Testis (tissue), 3 donors: Measurements from ENCODE around the gene TMEM98. TPM values are rescaled to one million over a fixed set of nuclear protein-coding genes. Genes with fewer than 3 reads are reported as not detected.

ENCODE experiments used
- DNase-seq: peaks from one replicate; pipeline ENCODE4 v3.0.0-alpha.2; 2019
- H3K27ac ChIP-seq, 2 donors: fragments of 200-600 bp; sonication (generic); one replicate each; pipeline ENCODE4 v1.5.1; 2019
- H3K27me3 ChIP-seq: fragments of 200-600 bp; sonication (generic); one replicate; pipeline ENCODE4 v1.5.1; 2019
- H3K36me3 ChIP-seq: fragments of 200-600 bp; sonication (generic); one replicate; pipeline ENCODE4 v1.5.1; 2017; ENCODE audit warnings: low read depth; ENCODE audit errors: missing control alignments
- H3K4me1 ChIP-seq: fragments of 200-600 bp; sonication (generic); one replicate; pipeline ENCODE4 v1.5.1; 2019
- H3K4me3 ChIP-seq, 2 donors: fragments of 200-600 bp; sonication (generic); one replicate each; pipeline ENCODE4 v1.5.1; 2017 to 2019
- H3K9me3 ChIP-seq: fragments of 200-600 bp; sonication (generic); one replicate; pipeline ENCODE4 v1.5.1; 2017
- CTCF ChIP-seq, 3 experiments: fragments of 450-650 bp in 2 of 3; fragments of 200-600 bp in 1 of 3; sonication (generic) in 1 of 3; IDR thresholded peaks; one replicate each; pipeline ENCODE4 v1.5.1; 2016 to 2019; ENCODE audit warnings: antibody characterized with exemption in 3 of 3, mild to moderate bottlenecking in 2 of 3, moderate library complexity in 1 of 3
- POLR2A ChIP-seq: fragments of 450-650 bp; IDR thresholded peaks from one replicate; pipeline ENCODE4 v1.6.1; 2017; ENCODE audit warnings: antibody characterized with exemption, mild to moderate bottlenecking, moderate library complexity
- WGBS, 2 donors: methylation state at CpG; one replicate each; pipeline ENCODE4 v1.1.5; 2018; 5-methylcytosine and 5-hydroxymethylcytosine counted together
- intact Hi-C: fragments of 100-400 bp; cut with DNase I; formaldehyde crosslinking; loops from one replicate; pipeline ENCODE4 v1.15.1; 2023; ENCODE audit warnings: low total_unique reads
- polyA plus RNA-seq: library from polyadenylated mRNA; stranded (reverse); fragments of 350-450 nt; fragmentation: Illumina TruSeq; extraction: RNeasy Lipid Tissue Mini Kit (QIAGEN cat#74804); gene quantifications from one replicate; pipeline ENCODE4 v1.2.3, GENCODE V29; 2014; ENCODE audit warnings: low read depth, low replicate concordance; ENCODE audit not compliant: insufficient read depth
- total RNA-seq, 2 donors: library from RNA; depleted of rRNA; stranded (reverse); fragments of >200 nt; gene quantifications; one replicate each; pipeline ENCODE4 v1.2.3, GENCODE V29; 2016

Gene TMEM98
- total and polyA plus RNA-seq, 3 donors from 2014 or later = 39.0 to 66.9 (median 64.9) TPM

GRCh38 chr17:32928586-32929535 lies 908 bp downstream of the TMEM98 start:
- 6 to 14% methylated on average over 19 of the region's 19 CpGs for WGBS, 2 donors
- Histone ChIP-seq H3K36me3 (no peaks in the 10 kb centered on the region), H3K4me3 (peak overlapping the region; percentile 69 to 70), H3K27me3 (no peaks in the 10 kb centered on the region), H3K27ac (peak overlapping the region; percentile 73 to 86), H3K9me3 (no peaks in the 10 kb centered on the region), H3K4me1 (no peaks in the 10 kb centered on the region)
- intact Hi-C loops = no loop called here
- TF ChIP-seq CTCF (IDR thresholded peaks at IDR 0.05) = no peak
- no peak for TF ChIP-seq POLR2A
- DNase-seq = peak; percentile 30

- Histone ChIP-seq H3K36me3 (no peaks in the 10 kb centered on the region), H3K9me3 (no peaks in the 10 kb centered on the region), H3K27me3 (no peaks in the 10 kb centered on the region), H3K4me3 (no peak overlapping the region), H3K4me1 (no peaks in the 10 kb centered on the region), H3K27ac (no peak overlapping the region)
- DNase-seq = no peak
- TF ChIP-seq CTCF (IDR thresholded peaks at IDR 0.05) = no peak
- TF ChIP-seq POLR2A = no peak
- intact Hi-C loops = no loop called here
- WGBS, 2 donors = 19 to 33% methylated on average over 2 of the region's 2 CpGs
Observed at GRCh38 chr17:32929588-32929987, 1.6 kb downstream of the TMEM98 start.

GRCh38 chr17:32930512-32930911 lies 2.6 kb downstream of the TMEM98 start:
- TF ChIP-seq CTCF (IDR thresholded peaks at IDR 0.05) = no peak
- no peak for TF ChIP-seq POLR2A
- Histone ChIP-seq H3K9me3 (no peaks in the 10 kb centered on the region), H3K27ac (no peak overlapping the region), H3K4me1 (no peaks in the 10 kb centered on the region), H3K27me3 (no peaks in the 10 kb centered on the region), H3K36me3 (no peaks in the 10 kb centered on the region), H3K4me3 (no peak overlapping the region)
- WGBS, 2 donors = 77% methylated on average over 1 of the region's 1 CpG
- DNase-seq = no peak
- intact Hi-C loops = no loop called here

GRCh38 chr17:32931686-32932085 lies 3.7 kb downstream of the TMEM98 start:
- no peak overlapping the region for H3K27ac ChIP-seq
- TF ChIP-seq CTCF (IDR thresholded peaks at IDR 0.05) = no peak
- TF ChIP-seq POLR2A = no peak
- intact Hi-C loops = no loop called here

More at GRCh38 chr17:32931686-32932085, 3.7 kb downstream of the TMEM98 start:
- H3K9me3 ChIP-seq = no peaks in the 10 kb centered on the region
- peaks cover 6% of the 10 kb centered on the region for H3K4me1 ChIP-seq
- no peaks in the 10 kb centered on the region for H3K36me3 ChIP-seq
- 78 to 88% methylated on average over 1 of the region's 1 CpG for WGBS, 2 donors
- H3K27me3 ChIP-seq = no peaks in the 10 kb centered on the region
- H3K4me3 ChIP-seq = no peak overlapping the region
- DNase-seq = no peak
